COLO668 (cell line): ENCODE data around the gene INPP5E.
A peak's percentile ranks its signal among the peaks of the same experiment; 100 is the strongest.

Experiments
- DNase-seq: peaks from one replicate; lab custom pipeline; 2025; ENCODE audit not compliant: unreplicated experiment; lab: John Stamatoyannopoulos, UW

The INPP5E gene

GRCh38 chr9:136448655-136449054 is 9.0 kb upstream of the INPP5E start:
- no peak for DNase-seq

- DNase-seq = no peak
Observed at GRCh38 chr9:136447173-136447778, 7.6 kb upstream of the INPP5E start.

- no peak for DNase-seq
Observed at GRCh38 chr9:136445799-136446198, 6.2 kb upstream of the INPP5E start.

GRCh38 chr9:136444102-136444501 is 4.5 kb upstream of the INPP5E start:
- no peak for DNase-seq

GRCh38 chr9:136443687-136444086 is 4.0 kb upstream of the INPP5E start:
- DNase-seq = no peak

- no peak for DNase-seq
Observed at GRCh38 chr9:136443087-136443486, 3.4 kb upstream of the INPP5E start.

- no peak for DNase-seq
Observed at GRCh38 chr9:136442265-136442664, 2.6 kb upstream of the INPP5E start.

- DNase-seq = no peak
Observed at GRCh38 chr9:136441681-136442245, 2.1 kb upstream of the INPP5E start.

GRCh38 chr9:136441191-136441680 is 1.6 kb upstream of the INPP5E start:
- DNase-seq = no peak

- peak; percentile 48 for DNase-seq
Observed at GRCh38 chr9:136438548-136439480, 831 bp downstream of the INPP5E start.

GRCh38 chr9:136437839-136438547 is 1.7 kb downstream of the INPP5E start:
- no peak for DNase-seq

GRCh38 chr9:136437430-136437829 is 2.2 kb downstream of the INPP5E start:
- peak; percentile 27 for DNase-seq

GRCh38 chr9:136436055-136436634 is 3.5 kb downstream of the INPP5E start:
- DNase-seq = no peak

GRCh38 chr9:136434580-136435169 is 5.0 kb downstream of the INPP5E start:
- no peak for DNase-seq

GRCh38 chr9:136433849-136434579 is 5.6 kb downstream of the INPP5E start:
- no peak for DNase-seq

- DNase-seq = no peak
Observed at GRCh38 chr9:136433043-136433715, 6.5 kb downstream of the INPP5E start.

GRCh38 chr9:136432591-136432990 is 7.1 kb downstream of the INPP5E start:
- no peak for DNase-seq

- DNase-seq = no peak
Observed at GRCh38 chr9:136431782-136432350, 7.8 kb downstream of the INPP5E start.
